Neural progenitor cell (in vitro differentiated cells): ENCODE data around the gene MPC2.

ENCODE experiments used
- EZH2 ChIP-seq: fragments of 200-600 bp; sonication (generic); IDR thresholded peaks from 2 replicates; pipeline ENCODE4 v1.6.1; 2017; ENCODE audit warnings: antibody characterized with exemption, mild to moderate bottlenecking, moderate library complexity
- EZH2phosphoT487 ChIP-seq: fragments of 200-600 bp; sonication (generic); IDR thresholded peaks from 2 replicates; pipeline ENCODE4 v1.6.1; 2017; ENCODE audit warnings: antibody characterized with exemption
- TF ChIP-seq, protein P1 (sequence below): fragments of 200-600 bp; sonication (generic); IDR thresholded peaks from 2 replicates; pipeline ENCODE4 v1.5.1; 2017; ENCODE audit warnings: antibody characterized with exemption, mild to moderate bottlenecking

DNA sequence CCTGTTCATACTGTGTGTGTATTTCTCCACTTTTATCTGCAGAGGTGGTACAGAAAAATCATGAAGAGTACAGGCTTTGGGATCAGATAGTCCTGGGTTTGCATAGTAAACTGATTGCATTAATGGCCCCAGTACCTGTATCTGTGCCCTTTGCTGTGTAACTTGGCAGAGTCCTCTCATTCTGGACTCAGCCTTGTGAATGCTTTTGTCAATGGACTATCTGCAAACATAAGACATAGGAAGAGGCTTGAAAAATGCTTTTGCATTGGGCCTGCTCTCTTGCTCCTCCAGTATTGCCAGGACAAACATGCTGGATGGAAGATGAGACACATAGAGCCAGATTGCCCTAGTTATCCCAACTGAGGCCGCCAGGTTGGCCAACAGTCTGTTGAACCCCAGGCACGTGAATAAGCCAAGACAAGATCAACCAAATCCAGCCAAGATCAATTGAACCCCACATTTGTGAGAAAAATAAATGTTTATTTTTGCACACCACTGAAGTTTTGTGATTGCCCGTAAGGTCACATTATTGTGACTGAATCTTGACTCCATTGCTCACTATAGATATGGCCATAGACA lies 60.2 kb downstream of the MPC2 start:
- TF ChIP-seq EZH2, result no peak
- TF ChIP-seq, protein P1, sequence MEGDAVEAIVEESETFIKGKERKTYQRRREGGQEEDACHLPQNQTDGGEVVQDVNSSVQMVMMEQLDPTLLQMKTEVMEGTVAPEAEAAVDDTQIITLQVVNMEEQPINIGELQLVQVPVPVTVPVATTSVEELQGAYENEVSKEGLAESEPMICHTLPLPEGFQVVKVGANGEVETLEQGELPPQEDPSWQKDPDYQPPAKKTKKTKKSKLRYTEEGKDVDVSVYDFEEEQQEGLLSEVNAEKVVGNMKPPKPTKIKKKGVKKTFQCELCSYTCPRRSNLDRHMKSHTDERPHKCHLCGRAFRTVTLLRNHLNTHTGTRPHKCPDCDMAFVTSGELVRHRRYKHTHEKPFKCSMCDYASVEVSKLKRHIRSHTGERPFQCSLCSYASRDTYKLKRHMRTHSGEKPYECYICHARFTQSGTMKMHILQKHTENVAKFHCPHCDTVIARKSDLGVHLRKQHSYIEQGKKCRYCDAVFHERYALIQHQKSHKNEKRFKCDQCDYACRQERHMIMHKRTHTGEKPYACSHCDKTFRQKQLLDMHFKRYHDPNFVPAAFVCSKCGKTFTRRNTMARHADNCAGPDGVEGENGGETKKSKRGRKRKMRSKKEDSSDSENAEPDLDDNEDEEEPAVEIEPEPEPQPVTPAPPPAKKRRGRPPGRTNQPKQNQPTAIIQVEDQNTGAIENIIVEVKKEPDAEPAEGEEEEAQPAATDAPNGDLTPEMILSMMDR, result no peak
- no peak for TF ChIP-seq EZH2phosphoT487
